ENCODE results near the gene ANKMY2. TPM values are rescaled to one million over a fixed set of nuclear protein-coding genes. Genes with fewer than 3 reads are reported as not detected.

Gene ANKMY2
- total RNA-seq, 1 donor from 2014 or later = 28.9 TPM

- no peak for DNase-seq
- Histone ChIP-seq H3K4me3 (no peak overlapping the region), H3K36me3 (peaks cover 30% of the 10 kb centered on the region), H3K27me3 (ENCODE audit: low read depth) (no peaks in the 10 kb centered on the region), H3K9me3 (replicated peaks) (no peaks in the 10 kb centered on the region), H3K4me1 (peaks cover 61% of the 10 kb centered on the region), H3K27ac (replicated peaks) (peak overlapping the region; percentile 74)
- TF ChIP-seq, protein P1, sequence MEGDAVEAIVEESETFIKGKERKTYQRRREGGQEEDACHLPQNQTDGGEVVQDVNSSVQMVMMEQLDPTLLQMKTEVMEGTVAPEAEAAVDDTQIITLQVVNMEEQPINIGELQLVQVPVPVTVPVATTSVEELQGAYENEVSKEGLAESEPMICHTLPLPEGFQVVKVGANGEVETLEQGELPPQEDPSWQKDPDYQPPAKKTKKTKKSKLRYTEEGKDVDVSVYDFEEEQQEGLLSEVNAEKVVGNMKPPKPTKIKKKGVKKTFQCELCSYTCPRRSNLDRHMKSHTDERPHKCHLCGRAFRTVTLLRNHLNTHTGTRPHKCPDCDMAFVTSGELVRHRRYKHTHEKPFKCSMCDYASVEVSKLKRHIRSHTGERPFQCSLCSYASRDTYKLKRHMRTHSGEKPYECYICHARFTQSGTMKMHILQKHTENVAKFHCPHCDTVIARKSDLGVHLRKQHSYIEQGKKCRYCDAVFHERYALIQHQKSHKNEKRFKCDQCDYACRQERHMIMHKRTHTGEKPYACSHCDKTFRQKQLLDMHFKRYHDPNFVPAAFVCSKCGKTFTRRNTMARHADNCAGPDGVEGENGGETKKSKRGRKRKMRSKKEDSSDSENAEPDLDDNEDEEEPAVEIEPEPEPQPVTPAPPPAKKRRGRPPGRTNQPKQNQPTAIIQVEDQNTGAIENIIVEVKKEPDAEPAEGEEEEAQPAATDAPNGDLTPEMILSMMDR (IDR thresholded peaks at IDR 0.05; ENCODE audit: borderline replicate concordance) = no peak
- intact Hi-C loops (cut with micrococcal nuclease) = no loop called here
Measured at GRCh38 chr7:16670731-16671344, 25.3 kb upstream of the ANKMY2 start.

GRCh38 chr7:16670021-16670420 lies 24.5 kb upstream of the ANKMY2 start:
- Histone ChIP-seq H3K9me3 (replicated peaks) (no peaks in the 10 kb centered on the region), H3K4me1 (peaks cover 61% of the 10 kb centered on the region), H3K27ac (replicated peaks) (peak overlapping the region; percentile 74), H3K4me3 (no peak overlapping the region), H3K27me3 (ENCODE audit: low read depth) (no peaks in the 10 kb centered on the region), H3K36me3 (peaks cover 30% of the 10 kb centered on the region)
- TF ChIP-seq, protein P1 (IDR thresholded peaks at IDR 0.05; ENCODE audit: borderline replicate concordance) = no peak
- no peak for DNase-seq
- intact Hi-C loops (cut with micrococcal nuclease) = no loop called here

DNA sequence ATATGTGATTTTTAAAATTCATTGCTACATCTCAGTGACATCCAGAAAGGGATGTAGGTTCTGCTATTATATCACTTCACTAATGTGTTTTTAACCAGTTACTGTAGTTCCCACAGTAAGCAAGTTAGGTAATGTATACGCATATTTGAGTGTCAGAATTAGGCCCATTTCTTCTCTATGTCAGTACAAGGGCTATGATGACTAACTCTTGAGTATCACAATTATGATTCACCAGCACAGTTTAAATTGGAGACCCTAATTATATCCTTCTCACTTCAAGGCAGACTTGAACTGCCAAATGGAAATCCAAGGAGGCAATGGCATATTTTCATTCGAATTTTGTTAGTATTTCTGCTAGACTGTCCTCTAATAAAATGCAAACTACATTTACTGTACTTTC lies 24.0 kb upstream of the ANKMY2 start:
- intact Hi-C loops (cut with micrococcal nuclease) = no loop called here
- no peaks in the 10 kb centered on the region for H3K27me3 ChIP-seq (ENCODE audit: low read depth)
- no peak for DNase-seq
- peak overlapping the region; percentile 74 for H3K27ac ChIP-seq (replicated peaks)
- H3K36me3 ChIP-seq = peaks cover 27% of the 10 kb centered on the region
- TF ChIP-seq, protein P1 (IDR thresholded peaks at IDR 0.05; ENCODE audit: borderline replicate concordance) = no peak
- H3K9me3 ChIP-seq (replicated peaks) = no peaks in the 10 kb centered on the region
- peaks cover 59% of the 10 kb centered on the region for H3K4me1 ChIP-seq
- H3K4me3 ChIP-seq = no peak overlapping the region

DNA sequence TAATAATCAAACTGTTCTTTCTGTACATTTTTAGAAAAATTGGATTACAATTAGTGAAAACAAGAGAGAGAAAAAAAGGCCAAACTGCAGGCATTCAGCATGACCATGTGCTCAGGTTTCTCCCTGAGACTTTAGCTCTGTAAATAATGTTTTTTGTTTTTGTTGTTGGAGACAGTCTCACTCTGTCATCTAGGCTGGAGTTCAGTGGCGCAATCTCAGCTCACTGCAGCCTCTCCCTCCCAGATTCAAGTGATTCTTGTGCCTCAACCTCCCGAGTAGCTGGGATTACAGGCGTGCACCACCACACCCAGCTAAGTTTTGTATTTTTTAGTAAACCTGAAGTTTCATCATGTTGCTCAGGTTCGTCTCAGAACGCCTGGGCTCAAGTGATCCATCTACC lies 23.4 kb upstream of the ANKMY2 start:
- TF ChIP-seq, protein P1 (IDR thresholded peaks at IDR 0.05; ENCODE audit: borderline replicate concordance) = no peak
- no peaks in the 10 kb centered on the region for H3K27me3 ChIP-seq (ENCODE audit: low read depth)
- no peak overlapping the region for H3K4me3 ChIP-seq
- H3K4me1 ChIP-seq = peaks cover 59% of the 10 kb centered on the region
- intact Hi-C loops (cut with micrococcal nuclease) = no loop called here
- H3K27ac ChIP-seq (replicated peaks) = peak overlapping the region; percentile 74
- H3K36me3 ChIP-seq = peaks cover 21% of the 10 kb centered on the region
- no peaks in the 10 kb centered on the region for H3K9me3 ChIP-seq (replicated peaks)
- DNase-seq = no peak

- peak; percentile 51 for DNase-seq
- peak overlapping the region; percentile 10 for H3K4me3 ChIP-seq
- H3K27ac ChIP-seq (replicated peaks) = peak overlapping the region; percentile 74
- TF ChIP-seq, protein P1 (IDR thresholded peaks at IDR 0.05; ENCODE audit: borderline replicate concordance) = no peak
- peaks cover 63% of the 10 kb centered on the region for H3K4me1 ChIP-seq
- H3K27me3 ChIP-seq (ENCODE audit: low read depth) = no peaks in the 10 kb centered on the region
- H3K9me3 ChIP-seq (replicated peaks) = no peaks in the 10 kb centered on the region
- intact Hi-C loops (cut with micrococcal nuclease) = no loop called here
- peaks cover 21% of the 10 kb centered on the region for H3K36me3 ChIP-seq
Measured at GRCh38 chr7:16668049-16668858, 22.7 kb upstream of the ANKMY2 start.

Data from left ventricle myocardium inferior (tissue), 1 donor.